HG03139 (cell line): ENCODE measurements around the gene SERTM1.

Experiments used
- ATAC-seq: cut with Tn5 transposase; IDR thresholded peaks from one replicate; pipeline ENCODE4 v1.9.1; 2021; ENCODE audit not compliant: unreplicated experiment

The SERTM1 gene

GRCh38 chr13:36710396-36710795 is 36.6 kb downstream of the SERTM1 start:
- no peak for ATAC-seq

GRCh38 chr13:36712290-36712689 is 38.5 kb downstream of the SERTM1 start:
- ATAC-seq, result no peak

- ATAC-seq, result no peak
Measured at GRCh38 chr13:36712770-36713169, 39.0 kb downstream of the SERTM1 start.

- no peak for ATAC-seq
Measured at GRCh38 chr13:36713887-36714286, 40.1 kb downstream of the SERTM1 start.

- no peak for ATAC-seq
Measured at GRCh38 chr13:36715841-36716240, 42.0 kb downstream of the SERTM1 start.

GRCh38 chr13:36717017-36717416 is 43.2 kb downstream of the SERTM1 start:
- ATAC-seq, result no peak

- ATAC-seq, result no peak
Measured at GRCh38 chr13:36717966-36718545, 44.2 kb downstream of the SERTM1 start.

- no peak for ATAC-seq
Measured at GRCh38 chr13:36718686-36719085, 44.9 kb downstream of the SERTM1 start.

- ATAC-seq, result no peak
Measured at GRCh38 chr13:36724141-36724540, 50.3 kb downstream of the SERTM1 start.

GRCh38 chr13:36725936-36726335 is 52.1 kb downstream of the SERTM1 start:
- no peak for ATAC-seq

- ATAC-seq, result no peak
Measured at GRCh38 chr13:36728006-36728405, 54.2 kb downstream of the SERTM1 start.

GRCh38 chr13:36736119-36736726 is 62.4 kb downstream of the SERTM1 start:
- ATAC-seq, result no peak

GRCh38 chr13:36737524-36738083 is 63.8 kb downstream of the SERTM1 start:
- ATAC-seq, result no peak

- no peak for ATAC-seq
Measured at GRCh38 chr13:36745436-36745835, 71.6 kb downstream of the SERTM1 start.

GRCh38 chr13:36746051-36746450 is 72.2 kb downstream of the SERTM1 start:
- no peak for ATAC-seq
